Measurements from ENCODE around the gene CLSTN2.

Gene CLSTN2

DNA sequence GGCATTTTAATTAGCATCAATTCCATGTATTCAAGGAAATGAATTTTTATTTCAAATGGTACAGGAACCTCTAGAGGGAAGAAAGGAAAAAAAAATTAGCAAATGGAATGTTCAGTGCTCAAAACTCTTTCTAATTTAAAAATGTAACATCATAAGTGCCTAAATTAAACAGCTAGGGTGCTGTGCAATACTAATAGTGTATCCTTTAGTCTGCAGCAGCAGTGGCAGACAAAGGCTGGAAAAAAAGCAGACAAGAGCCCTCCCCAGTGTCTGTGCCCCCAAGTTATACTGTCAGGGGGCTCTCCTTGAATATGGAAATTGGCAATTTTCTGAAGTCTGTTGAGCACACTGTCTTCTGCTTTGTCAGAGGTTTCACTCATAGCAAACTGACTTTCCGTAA, 159.5 kb downstream of the CLSTN2 start:
- no peak overlapping the region for H3K4me3 ChIP-seq (IDR thresholded peaks at IDR 0.05; ENCODE audit: insufficient read depth, low read depth, low read length)
- H3K79me2 ChIP-seq (ENCODE audit: insufficient read depth, low read depth): no peaks in the 10 kb centered on the region
- no peak overlapping the region for H2AFZ ChIP-seq (ENCODE audit: low read depth)
- H3K27ac ChIP-seq: no peak overlapping the region
- no peak overlapping the region for H3K4me2 ChIP-seq
- TF ChIP-seq, protein P1, sequence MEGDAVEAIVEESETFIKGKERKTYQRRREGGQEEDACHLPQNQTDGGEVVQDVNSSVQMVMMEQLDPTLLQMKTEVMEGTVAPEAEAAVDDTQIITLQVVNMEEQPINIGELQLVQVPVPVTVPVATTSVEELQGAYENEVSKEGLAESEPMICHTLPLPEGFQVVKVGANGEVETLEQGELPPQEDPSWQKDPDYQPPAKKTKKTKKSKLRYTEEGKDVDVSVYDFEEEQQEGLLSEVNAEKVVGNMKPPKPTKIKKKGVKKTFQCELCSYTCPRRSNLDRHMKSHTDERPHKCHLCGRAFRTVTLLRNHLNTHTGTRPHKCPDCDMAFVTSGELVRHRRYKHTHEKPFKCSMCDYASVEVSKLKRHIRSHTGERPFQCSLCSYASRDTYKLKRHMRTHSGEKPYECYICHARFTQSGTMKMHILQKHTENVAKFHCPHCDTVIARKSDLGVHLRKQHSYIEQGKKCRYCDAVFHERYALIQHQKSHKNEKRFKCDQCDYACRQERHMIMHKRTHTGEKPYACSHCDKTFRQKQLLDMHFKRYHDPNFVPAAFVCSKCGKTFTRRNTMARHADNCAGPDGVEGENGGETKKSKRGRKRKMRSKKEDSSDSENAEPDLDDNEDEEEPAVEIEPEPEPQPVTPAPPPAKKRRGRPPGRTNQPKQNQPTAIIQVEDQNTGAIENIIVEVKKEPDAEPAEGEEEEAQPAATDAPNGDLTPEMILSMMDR (conservative IDR thresholded peaks at IDR 0.05; ENCODE audit: low read depth, low read length): no peak
- no peaks in the 10 kb centered on the region for H3K36me3 ChIP-seq (ENCODE audit: insufficient read depth)
- H3K4me1 ChIP-seq (ENCODE audit: low read depth, poor library complexity, severe bottlenecking): peaks cover 11% of the 10 kb centered on the region
- H4K20me1 ChIP-seq (ENCODE audit: insufficient read depth): no peaks in the 10 kb centered on the region
- no peak overlapping the region for H3K9ac ChIP-seq
- H3K27me3 ChIP-seq (ENCODE audit: insufficient read depth, low read depth): no peaks in the 10 kb centered on the region

DNA sequence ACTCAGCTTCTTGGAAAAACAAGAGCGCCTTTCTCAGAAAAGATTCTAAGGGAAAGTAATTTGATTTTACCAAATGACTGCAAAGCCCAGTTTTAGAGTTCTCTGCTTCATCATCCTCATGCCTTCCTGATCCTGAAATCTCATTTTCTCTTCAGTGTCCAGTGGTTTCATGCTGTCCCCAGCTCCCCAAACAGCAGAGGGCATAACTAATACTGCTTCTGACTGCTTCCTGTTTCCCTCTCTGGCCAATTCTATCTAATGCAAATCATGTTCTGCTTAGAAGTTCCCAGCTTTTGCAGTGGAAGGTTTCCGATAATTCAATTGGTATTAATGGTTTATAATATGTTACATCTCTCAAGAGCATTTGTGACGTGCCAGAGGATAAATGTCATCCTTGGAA, 161.1 kb downstream of the CLSTN2 start:
- Histone ChIP-seq H3K27me3 (ENCODE audit: insufficient read depth, low read depth) (no peaks in the 10 kb centered on the region), H3K9ac (no peak overlapping the region), H3K4me2 (no peak overlapping the region), H2AFZ (ENCODE audit: low read depth) (no peak overlapping the region), H3K4me1 (ENCODE audit: low read depth, poor library complexity, severe bottlenecking) (peaks cover 11% of the 10 kb centered on the region), H3K79me2 (ENCODE audit: insufficient read depth, low read depth) (no peaks in the 10 kb centered on the region), H4K20me1 (ENCODE audit: insufficient read depth) (no peaks in the 10 kb centered on the region), H3K36me3 (ENCODE audit: insufficient read depth) (no peaks in the 10 kb centered on the region), H3K4me3 (IDR thresholded peaks at IDR 0.05; ENCODE audit: insufficient read depth, low read depth, low read length) (no peak overlapping the region), H3K27ac (no peak overlapping the region)
- TF ChIP-seq, protein P1 (conservative IDR thresholded peaks at IDR 0.05; ENCODE audit: low read depth, low read length): no peak

DNA sequence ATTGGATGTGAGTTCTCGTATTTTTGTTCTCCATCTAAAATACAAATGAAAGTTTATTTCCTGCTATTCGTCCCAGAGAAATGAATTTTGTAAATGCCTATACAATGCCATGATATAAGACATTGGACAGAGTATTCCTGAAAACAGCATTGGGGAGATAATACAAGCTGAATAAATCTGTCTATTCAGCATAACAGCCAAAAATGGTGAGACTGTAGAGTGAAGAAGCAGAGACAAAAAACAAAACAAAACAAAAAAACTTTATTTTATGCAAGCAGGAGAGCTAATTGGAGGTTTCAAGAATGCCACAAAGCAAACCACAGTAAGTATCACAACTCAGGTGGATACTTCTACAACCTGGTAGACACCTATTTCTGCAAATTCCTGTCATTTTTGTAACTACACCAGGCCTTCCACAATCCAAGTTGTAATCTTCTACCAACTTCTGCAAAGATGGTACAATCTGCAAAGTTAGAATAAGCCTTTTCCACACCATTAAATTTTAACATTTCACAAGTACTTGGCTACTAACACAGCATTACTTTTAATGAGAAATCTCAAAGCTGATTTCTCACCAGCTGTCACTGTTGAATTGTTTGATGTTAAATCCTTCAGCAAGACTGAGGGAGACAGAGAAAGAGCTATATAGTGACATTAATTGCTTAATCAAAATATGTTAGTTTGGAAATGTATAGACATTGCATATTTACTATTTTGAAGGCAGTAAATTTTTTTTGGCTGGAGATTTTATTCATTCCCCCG, 163.1 kb downstream of the CLSTN2 start:
- Histone ChIP-seq H3K4me2 (no peak overlapping the region), H3K27me3 (ENCODE audit: insufficient read depth, low read depth) (no peaks in the 10 kb centered on the region), H2AFZ (ENCODE audit: low read depth) (no peak overlapping the region), H3K4me1 (ENCODE audit: low read depth, poor library complexity, severe bottlenecking) (peaks cover 11% of the 10 kb centered on the region), H4K20me1 (ENCODE audit: insufficient read depth) (no peaks in the 10 kb centered on the region), H3K9ac (no peak overlapping the region), H3K79me2 (ENCODE audit: insufficient read depth, low read depth) (no peaks in the 10 kb centered on the region), H3K27ac (no peak overlapping the region), H3K36me3 (ENCODE audit: insufficient read depth) (no peaks in the 10 kb centered on the region), H3K4me3 (IDR thresholded peaks at IDR 0.05; ENCODE audit: insufficient read depth, low read depth, low read length) (no peak overlapping the region)
- TF ChIP-seq, protein P1 (conservative IDR thresholded peaks at IDR 0.05; ENCODE audit: low read depth, low read length): no peak

DNA sequence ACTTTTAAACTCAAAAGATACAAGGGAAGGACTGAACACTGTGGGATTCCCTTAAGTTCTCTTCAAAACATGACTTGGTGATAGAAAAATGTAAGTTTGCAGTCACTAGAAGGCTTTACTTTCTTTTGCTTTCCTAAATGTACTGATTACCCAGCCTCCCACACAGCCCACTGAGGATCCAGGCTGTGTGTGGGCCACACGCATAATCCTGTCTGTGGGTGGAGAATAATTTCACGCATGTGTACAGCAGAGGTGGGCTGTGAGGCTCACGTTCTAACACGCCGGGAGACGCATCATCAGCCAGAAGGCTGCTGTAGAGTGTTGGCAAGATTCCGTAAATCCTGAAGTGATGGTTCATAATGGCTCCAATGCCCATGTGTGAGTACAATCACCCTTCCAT, 165.5 kb downstream of the CLSTN2 start:
- H3K79me2 ChIP-seq (ENCODE audit: insufficient read depth, low read depth): no peaks in the 10 kb centered on the region
- no peak overlapping the region for H2AFZ ChIP-seq (ENCODE audit: low read depth)
- no peak overlapping the region for H3K4me2 ChIP-seq
- peaks cover 11% of the 10 kb centered on the region for H3K4me1 ChIP-seq (ENCODE audit: low read depth, poor library complexity, severe bottlenecking)
- no peak overlapping the region for H3K27ac ChIP-seq
- H3K36me3 ChIP-seq (ENCODE audit: insufficient read depth): no peaks in the 10 kb centered on the region
- H3K4me3 ChIP-seq (IDR thresholded peaks at IDR 0.05; ENCODE audit: insufficient read depth, low read depth, low read length): no peak overlapping the region
- H3K27me3 ChIP-seq (ENCODE audit: insufficient read depth, low read depth): no peaks in the 10 kb centered on the region
- TF ChIP-seq, protein P1 (conservative IDR thresholded peaks at IDR 0.05; ENCODE audit: low read depth, low read length): no peak
- H3K9ac ChIP-seq: no peak overlapping the region
- H4K20me1 ChIP-seq (ENCODE audit: insufficient read depth): no peaks in the 10 kb centered on the region
